Fibroblast of mammary gland (primary cell): Measurements from ENCODE around the gene ABCB8.

Experiments used
- DNase-seq: peaks from one replicate; pipeline ENCODE4 v3.0.0-alpha.2; 2010; ENCODE audit warnings: low read depth
- H3K4me3 ChIP-seq: 2 replicates; pipeline ENCODE4 v1.5.1; 2011; ENCODE audit warnings: low read depth, mild to moderate bottlenecking, low read length, moderate library complexity; ENCODE audit not compliant: control insufficient read depth
- CTCF ChIP-seq: conservative IDR thresholded peaks from 2 replicates; pipeline ENCODE4 v1.5.1; 2011; ENCODE audit warnings: low read depth, low read length, inconsistent platforms; ENCODE audit not compliant: control insufficient read depth, insufficient read depth

ABCB8 gene

DNA sequence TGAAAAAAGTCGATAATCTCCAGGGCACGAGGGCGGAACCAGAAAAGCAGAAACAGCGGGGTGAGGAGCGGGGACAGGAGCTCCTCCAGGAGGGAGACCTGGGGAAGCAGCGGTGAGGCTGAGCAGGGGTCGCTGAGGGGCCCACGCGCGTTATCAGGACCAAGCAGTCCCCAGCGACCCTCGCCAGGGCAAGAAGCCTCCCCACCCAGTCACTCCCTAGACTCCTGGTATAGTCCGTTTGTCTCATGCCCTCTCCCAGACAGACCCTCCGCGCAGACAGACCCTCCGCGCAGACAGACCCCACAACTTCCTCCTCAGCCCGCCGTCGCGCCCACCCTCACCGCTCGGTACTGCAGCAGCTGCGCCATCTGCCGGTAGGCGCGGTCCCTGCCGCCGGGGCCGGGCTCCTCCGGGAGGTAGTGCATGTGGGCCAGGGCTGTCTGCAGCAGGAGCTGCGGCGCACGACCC, 10.3 kb upstream of the ABCB8 start:
- peak; percentile 27 for DNase-seq
- no peak overlapping the region for H3K4me3 ChIP-seq
- TF ChIP-seq CTCF: peak; percentile 69

- no peak for DNase-seq
These were observed 9.7 kb upstream of the ABCB8 start for GRCh38 chr7:151018421-151019129.

GRCh38 chr7:151019130-151019447, 9.2 kb upstream of the ABCB8 start:
- no peak for TF ChIP-seq CTCF
- no peak for DNase-seq
- H3K4me3 ChIP-seq: no peak overlapping the region

More at GRCh38 chr7:151018421-151019129, 9.7 kb upstream of the ABCB8 start:
- no peak for TF ChIP-seq CTCF
- no peak overlapping the region for H3K4me3 ChIP-seq

- H3K4me3 ChIP-seq: no peak overlapping the region
- TF ChIP-seq CTCF: no peak
- no peak for DNase-seq
These were observed 8.0 kb upstream of the ABCB8 start for GRCh38 chr7:151020231-151020630.

- TF ChIP-seq CTCF: no peak
- DNase-seq: no peak
- no peak overlapping the region for H3K4me3 ChIP-seq
These were observed 5.0 kb upstream of the ABCB8 start for GRCh38 chr7:151023232-151023631.

GRCh38 chr7:151024435-151025056, 3.7 kb upstream of the ABCB8 start, which contains the start of gene ATG9B:
ATG9B (minus strand) TSS chr7:151024494; CDS start chr7:151024423, 71 bp downstream.
- DNase-seq: no peak
- TF ChIP-seq CTCF: no peak

More at GRCh38 chr7:151024435-151025056, 3.7 kb upstream of the ABCB8 start, which contains the start of gene ATG9B:
- H3K4me3 ChIP-seq: no peak within 1 kb of the TSS
